Mononuclear cell (primary cell): ENCODE measurements around the gene TRIM71. TPM values are rescaled to one million over a fixed set of nuclear protein-coding genes. Genes with fewer than 3 reads are reported as not detected.
A peak's percentile ranks its signal among the peaks of the same experiment; 100 is the strongest.
"Not testable (repeated sequence)": the region's sequence is repeated elsewhere in the genome, so short reads cannot be mapped to it uniquely, and the experiment has no call there.

ENCODE experiments used
- H3K27me3 ChIP-seq: 2 replicates; pipeline ENCODE4 v1.6.0; 2011; ENCODE audit warnings: low read length, control low read depth; ENCODE audit not compliant: insufficient read depth
- H3K4me1 ChIP-seq: 2 replicates; pipeline ENCODE4 v1.5.1; 2011; ENCODE audit warnings: mild to moderate bottlenecking, low read length, control low read depth; ENCODE audit not compliant: insufficient read depth
- H3K4me3 ChIP-seq: 2 replicates; pipeline ENCODE4 v1.5.1; 2011; ENCODE audit warnings: mild to moderate bottlenecking, low read length, moderate library complexity
- H3K9me3 ChIP-seq: 2 replicates; pipeline ENCODE4 v1.5.1; 2011; ENCODE audit warnings: low read depth, mild to moderate bottlenecking, control low read depth, low read length
- total RNA-seq: library from RNA; depleted of rRNA; stranded (reverse); fragments of >200 nt; gene quantifications from one replicate; pipeline ENCODE4 v1.2.3, GENCODE V29; 2012

TRIM71 gene
- total RNA-seq, 1 donor: 0.10 TPM

- Histone ChIP-seq H3K9me3 (no peaks in the 10 kb centered on the region), H3K4me3 (no peak overlapping the region), H3K4me1 (peaks cover 51% of the 10 kb centered on the region), H3K27me3 (peaks cover 43% of the 10 kb centered on the region)
These were observed 1.9 kb upstream of the TRIM71 start for GRCh38 chr3:32815841-32816438.

- Histone ChIP-seq H3K9me3 (no peaks in the 10 kb centered on the region), H3K4me3 (peak overlapping the region; percentile 28), H3K4me1 (peaks cover 51% of the 10 kb centered on the region), H3K27me3 (peaks cover 47% of the 10 kb centered on the region)
These were observed 1.1 kb upstream of the TRIM71 start for GRCh38 chr3:32816439-32817256.

- Histone ChIP-seq H3K27me3 (peaks cover 47% of the 10 kb centered on the region), H3K4me3 (peak overlapping the region; percentile 28), H3K4me1 (peaks cover 51% of the 10 kb centered on the region), H3K9me3 (no peaks in the 10 kb centered on the region)
These were observed 590 bp upstream of the TRIM71 start for GRCh38 chr3:32817257-32817557.

- H3K9me3 ChIP-seq: no peaks in the 10 kb centered on the region
- peaks cover 47% of the 10 kb centered on the region for H3K4me1 ChIP-seq
- no peak overlapping the region for H3K4me3 ChIP-seq
- peaks cover 47% of the 10 kb centered on the region for H3K27me3 ChIP-seq
These were observed 602 bp downstream of the TRIM71 start for GRCh38 chr3:32818229-32818969.

GRCh38 chr3:32818970-32819511 lies 1.2 kb downstream of the TRIM71 start:
- no peaks in the 10 kb centered on the region for H3K9me3 ChIP-seq
- no peak overlapping the region for H3K4me3 ChIP-seq
- H3K4me1 ChIP-seq: peaks cover 41% of the 10 kb centered on the region
- peaks cover 47% of the 10 kb centered on the region for H3K27me3 ChIP-seq

- no peak overlapping the region for H3K4me3 ChIP-seq
- no peaks in the 10 kb centered on the region for H3K9me3 ChIP-seq
- peaks cover 33% of the 10 kb centered on the region for H3K4me1 ChIP-seq
- H3K27me3 ChIP-seq: peaks cover 47% of the 10 kb centered on the region
These were observed 2.0 kb downstream of the TRIM71 start for GRCh38 chr3:32819551-32820348.

- no peak overlapping the region for H3K4me3 ChIP-seq
- H3K9me3 ChIP-seq: no peaks in the 10 kb centered on the region
- H3K27me3 ChIP-seq: peaks cover 43% of the 10 kb centered on the region
- peaks cover 27% of the 10 kb centered on the region for H3K4me1 ChIP-seq
These were observed 2.6 kb downstream of the TRIM71 start for GRCh38 chr3:32820430-32820829.

GRCh38 chr3:32820971-32821685 lies 3.3 kb downstream of the TRIM71 start:
- peaks cover 36% of the 10 kb centered on the region for H3K27me3 ChIP-seq
- peaks cover 20% of the 10 kb centered on the region for H3K4me1 ChIP-seq
- H3K9me3 ChIP-seq: no peaks in the 10 kb centered on the region
- H3K4me3 ChIP-seq: no peak overlapping the region

- peaks cover 17% of the 10 kb centered on the region for H3K4me1 ChIP-seq
- H3K9me3 ChIP-seq: no peaks in the 10 kb centered on the region
- H3K27me3 ChIP-seq: peaks cover 36% of the 10 kb centered on the region
- H3K4me3 ChIP-seq: no peak overlapping the region
These were observed 4.0 kb downstream of the TRIM71 start for GRCh38 chr3:32821686-32822296.

- peaks cover 6% of the 10 kb centered on the region for H3K4me1 ChIP-seq
- H3K9me3 ChIP-seq: no peaks in the 10 kb centered on the region
- no peak overlapping the region for H3K4me3 ChIP-seq
- H3K27me3 ChIP-seq: peaks cover 30% of the 10 kb centered on the region
These were observed 5.1 kb downstream of the TRIM71 start for GRCh38 chr3:32822609-32823498.

- H3K9me3 ChIP-seq, H3K4me1 ChIP-seq, H3K4me3 ChIP-seq: not testable (repeated sequence)
- H3K27me3 ChIP-seq: peaks cover 26% of the 10 kb centered on the region
These were observed 5.9 kb downstream of the TRIM71 start for GRCh38 chr3:32823641-32824184.

GRCh38 chr3:32825601-32826375 lies 8.0 kb downstream of the TRIM71 start:
- no peaks in the 10 kb centered on the region for H3K9me3 ChIP-seq

More at GRCh38 chr3:32825601-32826375, 8.0 kb downstream of the TRIM71 start:
- Histone ChIP-seq H3K4me1 (no peaks in the 10 kb centered on the region), H3K27me3 (peaks cover 5% of the 10 kb centered on the region), H3K4me3 (no peak overlapping the region)
